CD14-positive monocyte (primary cell): ENCODE measurements around the gene CTTN. TPM values are rescaled to one million over a fixed set of nuclear protein-coding genes. Genes with fewer than 3 reads are reported as not detected.

Experiments
- DNase-seq, 3 donors: peaks; one replicate each; pipeline ENCODE4 v3.0.0-alpha.2; 2011 to 2022
- H2AFZ ChIP-seq: 2 replicates; pipeline ENCODE4 v1.6.0; 2012; ENCODE audit warnings: mild to moderate bottlenecking, low read depth, low read length, inconsistent platforms; ENCODE audit not compliant: insufficient read depth, poor library complexity, severe bottlenecking
- H3K27ac ChIP-seq, 2 donors: 1 replicate in 1 of 2; 2 replicates in 1 of 2; pipeline ENCODE4 v1.5.1; 2012 to 2013; ENCODE audit warnings: low read length in 2 of 2, control low read depth in 1 of 2, inconsistent platforms in 1 of 2, low read depth in 1 of 2, mild to moderate bottlenecking in 1 of 2
- H3K27me3 ChIP-seq, 2 donors: one replicate each; pipeline versions ENCODE4 v1.6.0 to v1.6.1; 2011 to 2013; ENCODE audit warnings: low read length in 2 of 2; ENCODE audit not compliant: control insufficient read depth in 2 of 2, insufficient read depth in 2 of 2
- H3K36me3 ChIP-seq, 2 donors: replicated peaks in 1 of 2; 1 replicate in 1 of 2; 2 replicates in 1 of 2; pipeline versions ENCODE4 v1.5.1 to v1.6.1; 2012 to 2013; ENCODE audit warnings: low read length in 2 of 2, control low read depth in 1 of 2, inconsistent platforms in 1 of 2, mild to moderate bottlenecking in 1 of 2; ENCODE audit not compliant: insufficient read depth in 2 of 2, control insufficient read depth in 1 of 2
- H3K4me1 ChIP-seq, 2 donors: 1 replicate in 1 of 2; 2 replicates in 1 of 2; pipeline versions ENCODE4 v1.5.1 to v1.6.1; 2012 to 2013; ENCODE audit warnings: low read length in 2 of 2, control low read depth in 1 of 2, inconsistent platforms in 1 of 2, mild to moderate bottlenecking in 1 of 2, moderate library complexity in 1 of 2; ENCODE audit not compliant: insufficient read depth in 2 of 2, control insufficient read depth in 1 of 2
- H3K4me2 ChIP-seq: replicated peaks from 2 replicates; pipeline ENCODE3; 2012; ENCODE audit warnings: low read length, moderate library complexity, mild to moderate bottlenecking; ENCODE audit not compliant: poor library complexity, severe bottlenecking; ENCODE audit errors: extremely low read depth
- H3K4me3 ChIP-seq, 3 experiments: fragments of 200-600 bp in 1 of 3; sonication (generic) in 1 of 3; replicated peaks in 1 of 3; 1 replicate in 2 of 3; 2 replicates in 1 of 3; pipeline ENCODE4 v1.5.1; 2011 to 2013; ENCODE audit warnings: low read length in 3 of 3, mild to moderate bottlenecking in 3 of 3, control low read depth in 2 of 3, low read depth in 2 of 3, inconsistent platforms in 1 of 3, moderate library complexity in 1 of 3
- H3K79me2 ChIP-seq: 2 replicates; pipeline ENCODE4 v1.6.0; 2012; ENCODE audit warnings: mild to moderate bottlenecking, control low read depth, inconsistent platforms, low read length, moderate library complexity; ENCODE audit not compliant: insufficient read depth
- H3K9ac ChIP-seq: 2 replicates; pipeline ENCODE4 v1.6.0; 2017; ENCODE audit warnings: low read length, mild to moderate bottlenecking; ENCODE audit not compliant: insufficient read depth, poor library complexity, severe bottlenecking
- H3K9me3 ChIP-seq, 2 donors: replicated peaks in 1 of 2; 1 replicate in 1 of 2; 2 replicates in 1 of 2; pipeline versions ENCODE4 v1.5.1 to v1.6.1; 2012 to 2013; ENCODE audit warnings: low read length in 2 of 2, control low read depth in 1 of 2; ENCODE audit not compliant: control insufficient read depth in 1 of 2, insufficient read depth in 1 of 2
- H4K20me1 ChIP-seq: 2 replicates; pipeline ENCODE4 v1.6.0; 2012; ENCODE audit warnings: mild to moderate bottlenecking, low read length, control low read depth, moderate library complexity; ENCODE audit not compliant: insufficient read depth
- H3K27ac Mint-ChIP-seq, 7 donors: one replicate each; pipeline ENCODE4 v1.8.0; 2020; ENCODE audit warnings: mild to moderate bottlenecking in 7 of 7, mixed read lengths in 7 of 7, moderate library complexity in 6 of 7, inconsistent platforms in 2 of 7
- H3K27me3 Mint-ChIP-seq, 3 donors: one replicate each; pipeline ENCODE4 v1.8.0; 2021 to 2022; ENCODE audit warnings: low read depth in 3 of 3, mild to moderate bottlenecking in 3 of 3, mixed read lengths in 3 of 3, moderate library complexity in 3 of 3, inconsistent platforms in 1 of 3
- H3K36me3 Mint-ChIP-seq, 2 donors: one replicate each; pipeline ENCODE4 v1.8.0; 2020; ENCODE audit warnings: mixed read lengths in 2 of 2, inconsistent platforms in 1 of 2, mild to moderate bottlenecking in 1 of 2
- H3K4me1 Mint-ChIP-seq: one replicate; pipeline ENCODE4 v1.8.0; 2020; ENCODE audit warnings: mild to moderate bottlenecking, mixed read lengths
- H3K4me3 Mint-ChIP-seq, 2 donors: one replicate each; pipeline ENCODE4 v1.8.0; 2020; ENCODE audit warnings: mild to moderate bottlenecking in 2 of 2, mixed read lengths in 2 of 2, moderate library complexity in 1 of 2
- H3K9me3 Mint-ChIP-seq, 7 donors: one replicate each; pipeline ENCODE4 v1.8.0; 2020 to 2022; ENCODE audit warnings: mixed read lengths in 7 of 7, mild to moderate bottlenecking in 6 of 7, moderate library complexity in 6 of 7, inconsistent platforms in 2 of 7
- WGBS: methylation state at CpG from one replicate; pipeline ENCODE4 v1.1.5; 2013; ENCODE audit warnings: missing lambda C conversion rate; ENCODE audit not compliant: insufficient coverage; 5-methylcytosine and 5-hydroxymethylcytosine counted together
- intact Hi-C, 2 donors: fragments of 100-400 bp; cut with micrococcal nuclease; formaldehyde crosslinking; loops; one replicate each; pipeline versions ENCODE4 v1.15.0 to v1.15.1; 2023
- polyA plus RNA-seq, 3 donors: library from polyadenylated mRNA; depleted of rRNA in 1 of 3; unstranded in 2 of 3; stranded (reverse) in 1 of 3; fragments of 300-500 nt in 2 of 3; fragments of >200 nt in 1 of 3; fragmentation: Illumina TruSeq in 2 of 3; gene quantifications; 1 replicate in 2 of 3; 2 replicates in 1 of 3; pipeline ENCODE4 v1.2.3, GENCODE V29; 2012 to 2021
- TF ChIP-seq, protein P1 (sequence below): fragments of 200-600 bp; IDR thresholded peaks from one replicate; pipeline ENCODE4 v1.8.0; 2022; ENCODE audit warnings: antibody characterized with exemption, mild to moderate bottlenecking

CTTN gene
- polyA plus RNA-seq, 3 donors: 0.05 to 0.11 TPM; not detected in 1

- Histone ChIP-seq H3K79me2 (no peaks in the 10 kb centered on the region), H2AFZ (no peak overlapping the region), H3K4me3 (no peak overlapping the region), H3K27me3 (no peaks in the 10 kb centered on the region), H3K36me3 (peaks cover 88 to 100% of the 10 kb centered on the region in 2 donors), H3K9me3 (no peaks in the 10 kb centered on the region), H4K20me1 (peaks cover 23% of the 10 kb centered on the region), H3K27ac (no peak overlapping the region), H3K9ac (no peak overlapping the region), H3K4me1 (no peaks in the 10 kb centered on the region), H3K4me2 (no peak overlapping the region)
- intact Hi-C loops: no loop called here
- WGBS: no CpG with 5 or more reads among the region's 3 CpGs
- Mint-ChIP-seq H3K27ac (peak overlapping the region in 1 of 7 donors; percentile 3), H3K4me3 (no peak overlapping the region), H3K4me1 (no peaks in the 10 kb centered on the region), H3K27me3 (peaks cover 0 to 3% (median 0%) of the 10 kb centered on the region in 3 donors), H3K9me3 (no peaks in the 10 kb centered on the region), H3K36me3 (peaks cover 84 to 92% of the 10 kb centered on the region in 2 donors)
- DNase-seq: no peak
- TF ChIP-seq, protein P1, sequence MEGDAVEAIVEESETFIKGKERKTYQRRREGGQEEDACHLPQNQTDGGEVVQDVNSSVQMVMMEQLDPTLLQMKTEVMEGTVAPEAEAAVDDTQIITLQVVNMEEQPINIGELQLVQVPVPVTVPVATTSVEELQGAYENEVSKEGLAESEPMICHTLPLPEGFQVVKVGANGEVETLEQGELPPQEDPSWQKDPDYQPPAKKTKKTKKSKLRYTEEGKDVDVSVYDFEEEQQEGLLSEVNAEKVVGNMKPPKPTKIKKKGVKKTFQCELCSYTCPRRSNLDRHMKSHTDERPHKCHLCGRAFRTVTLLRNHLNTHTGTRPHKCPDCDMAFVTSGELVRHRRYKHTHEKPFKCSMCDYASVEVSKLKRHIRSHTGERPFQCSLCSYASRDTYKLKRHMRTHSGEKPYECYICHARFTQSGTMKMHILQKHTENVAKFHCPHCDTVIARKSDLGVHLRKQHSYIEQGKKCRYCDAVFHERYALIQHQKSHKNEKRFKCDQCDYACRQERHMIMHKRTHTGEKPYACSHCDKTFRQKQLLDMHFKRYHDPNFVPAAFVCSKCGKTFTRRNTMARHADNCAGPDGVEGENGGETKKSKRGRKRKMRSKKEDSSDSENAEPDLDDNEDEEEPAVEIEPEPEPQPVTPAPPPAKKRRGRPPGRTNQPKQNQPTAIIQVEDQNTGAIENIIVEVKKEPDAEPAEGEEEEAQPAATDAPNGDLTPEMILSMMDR: no peak
Observed at GRCh38 chr11:70351646-70352045, 46.7 kb upstream of the CTTN start.

GRCh38 chr11:70352100-70352499 is 46.2 kb upstream of the CTTN start:
- Mint-ChIP-seq H3K27ac (peak overlapping the region in 2 of 7 donors; percentile 3 to 8), H3K36me3 (peaks cover 87 to 92% of the 10 kb centered on the region in 2 donors), H3K9me3 (no peaks in the 10 kb centered on the region), H3K4me3 (no peak overlapping the region), H3K27me3 (peaks cover 0 to 3% (median 0%) of the 10 kb centered on the region in 3 donors), H3K4me1 (no peaks in the 10 kb centered on the region)
- Histone ChIP-seq H3K4me1 (no peaks in the 10 kb centered on the region), H4K20me1 (peaks cover 27% of the 10 kb centered on the region), H3K4me3 (no peak overlapping the region), H3K9ac (no peak overlapping the region), H3K27me3 (no peaks in the 10 kb centered on the region), H3K36me3 (peaks cover 89 to 100% of the 10 kb centered on the region in 2 donors), H3K27ac (no peak overlapping the region), H3K9me3 (no peaks in the 10 kb centered on the region), H3K4me2 (no peak overlapping the region), H2AFZ (no peak overlapping the region), H3K79me2 (no peaks in the 10 kb centered on the region)
- intact Hi-C loops: no loop called here
- 100% methylated on average over 1 of the region's 1 CpG for WGBS
- no peak for DNase-seq
- TF ChIP-seq, protein P1: no peak
